ENCODE results near the gene CYBB.
"Not testable (repeated sequence)": the region's sequence is repeated elsewhere in the genome, so short reads cannot be mapped to it uniquely, and the experiment has no call there.

The CYBB gene
- 0 to 0.06 reads per million in 2 experiments for total RNA-seq

GRCh38 chrX:37779857-37780256 lies at the start of gene CYBB:
Gene CYBB, plus strand, starts transcription at chrX:37780059. Its CDS starts 19 bp downstream, at chrX:37780078.
- no peak for DNase-seq (ENCODE audit: low read depth)

GRCh38 chrX:37745354-37745753 lies 34.5 kb upstream of the CYBB start:
- peak; percentile 71 for DNase-seq (ENCODE audit: low read depth)

- no peak for DNase-seq (ENCODE audit: low read depth)
Observed at GRCh38 chrX:37745835-37746217, 34.0 kb upstream of the CYBB start.

- no peak for DNase-seq (ENCODE audit: low read depth)
Observed at GRCh38 chrX:37746218-37746941, 33.5 kb upstream of the CYBB start.

- DNase-seq (ENCODE audit: low read depth), result no peak
Observed at GRCh38 chrX:37746951-37747350, 32.9 kb upstream of the CYBB start.

GRCh38 chrX:37752281-37752680 lies 27.6 kb upstream of the CYBB start:
- DNase-seq (ENCODE audit: low read depth), result no peak

- no peak for DNase-seq (ENCODE audit: low read depth)
Observed at GRCh38 chrX:37752936-37753335, 26.9 kb upstream of the CYBB start.

GRCh38 chrX:37753384-37753783 lies 26.5 kb upstream of the CYBB start:
- no peak for DNase-seq (ENCODE audit: low read depth)

GRCh38 chrX:37754516-37754915 lies 25.3 kb upstream of the CYBB start:
- DNase-seq (ENCODE audit: low read depth), result no peak

- no peak for DNase-seq (ENCODE audit: low read depth)
Observed at GRCh38 chrX:37755025-37755424, 24.8 kb upstream of the CYBB start.

GRCh38 chrX:37757082-37757481 lies 22.8 kb upstream of the CYBB start:
- DNase-seq (ENCODE audit: low read depth), result no peak

- DNase-seq (ENCODE audit: low read depth), result no peak
Observed at GRCh38 chrX:37759351-37759750, 20.5 kb upstream of the CYBB start.

GRCh38 chrX:37759878-37760418 lies 19.9 kb upstream of the CYBB start:
- no peak for DNase-seq (ENCODE audit: low read depth)

GRCh38 chrX:37763400-37763799 lies 16.5 kb upstream of the CYBB start:
- DNase-seq (ENCODE audit: low read depth), result no peak

GRCh38 chrX:37765507-37765906 lies 14.4 kb upstream of the CYBB start:
- no peak for DNase-seq (ENCODE audit: low read depth)

GRCh38 chrX:37767430-37767829 lies 12.4 kb upstream of the CYBB start:
- no peak for DNase-seq (ENCODE audit: low read depth)

- not testable (repeated sequence) for DNase-seq (ENCODE audit: low read depth)
Observed at GRCh38 chrX:37768866-37769265, 11.0 kb upstream of the CYBB start.

GRCh38 chrX:37776283-37776986 lies 3.4 kb upstream of the CYBB start:
- no peak for DNase-seq (ENCODE audit: low read depth)

- DNase-seq (ENCODE audit: low read depth), result no peak
Observed at GRCh38 chrX:37776987-37777325, 2.9 kb upstream of the CYBB start.

GRCh38 chrX:37781081-37781480 lies 1.2 kb downstream of the CYBB start:
- no peak for DNase-seq (ENCODE audit: low read depth)

- DNase-seq (ENCODE audit: low read depth), result no peak
Observed at GRCh38 chrX:37781814-37782213, 2.0 kb downstream of the CYBB start.

- DNase-seq (ENCODE audit: low read depth), result no peak
Observed at GRCh38 chrX:37782359-37782758, 2.5 kb downstream of the CYBB start.

GRCh38 chrX:37783305-37783704 lies 3.4 kb downstream of the CYBB start:
- DNase-seq (ENCODE audit: low read depth), result no peak
